AG04450 (cell line): Measurements from ENCODE around the gene RASA3. TPM values are rescaled to one million over a fixed set of nuclear protein-coding genes. Genes with fewer than 3 reads are reported as not detected.

Source experiments
- CTCF ChIA-PET: fragments of 300-600, 350-600 bp; formaldehyde crosslinking; extraction: SDS; loops from one replicate; lab custom pipeline; 2022; ENCODE audit warnings: antibody characterized with exemption, inconsistent platforms; lab: Charles Lee
- POLR2A ChIA-PET: fragments of 350-600 bp; formaldehyde crosslinking; extraction: SDS; loops from one replicate; lab custom pipeline; 2021; ENCODE audit warnings: antibody characterized with exemption, inconsistent platforms; lab: Yijun Ruan, JAX
- DNase-seq: peaks from one replicate; pipeline ENCODE4 v3.0.0-alpha.2; 2011; ENCODE audit warnings: low read depth, low spot score
- H3K27ac ChIP-seq: one replicate; pipeline ENCODE4 v1.5.1; 2012; ENCODE audit warnings: low read depth, low read length, control low read depth
- H3K27me3 ChIP-seq: one replicate; pipeline ENCODE4 v1.6.0; 2012; ENCODE audit warnings: low read length; ENCODE audit not compliant: control insufficient read depth, insufficient read depth
- H3K4me3 ChIP-seq: 2 replicates; pipeline ENCODE4 v1.5.1; 2011; ENCODE audit warnings: mild to moderate bottlenecking, low read depth, low read length, control low read depth
- H3K9me3 ChIP-seq: 2 replicates; pipeline ENCODE4 v1.5.1; 2012; ENCODE audit warnings: low read length; ENCODE audit not compliant: control insufficient read depth, insufficient read depth
- polyA plus RNA-seq: library from polyadenylated mRNA; depleted of rRNA; stranded (reverse); fragments of >200 nt; gene quantifications from 2 replicates; pipeline ENCODE4 v1.2.3, GENCODE V29; 2011
- TF ChIP-seq, protein P1 (sequence below): IDR thresholded peaks from 2 replicates; pipeline ENCODE4 v1.5.1; 2011; ENCODE audit warnings: low read depth, low read length, control low read depth, inconsistent platforms

RASA3 gene
- polyA plus RNA-seq, 1 experiment: 25.2 TPM

DNA sequence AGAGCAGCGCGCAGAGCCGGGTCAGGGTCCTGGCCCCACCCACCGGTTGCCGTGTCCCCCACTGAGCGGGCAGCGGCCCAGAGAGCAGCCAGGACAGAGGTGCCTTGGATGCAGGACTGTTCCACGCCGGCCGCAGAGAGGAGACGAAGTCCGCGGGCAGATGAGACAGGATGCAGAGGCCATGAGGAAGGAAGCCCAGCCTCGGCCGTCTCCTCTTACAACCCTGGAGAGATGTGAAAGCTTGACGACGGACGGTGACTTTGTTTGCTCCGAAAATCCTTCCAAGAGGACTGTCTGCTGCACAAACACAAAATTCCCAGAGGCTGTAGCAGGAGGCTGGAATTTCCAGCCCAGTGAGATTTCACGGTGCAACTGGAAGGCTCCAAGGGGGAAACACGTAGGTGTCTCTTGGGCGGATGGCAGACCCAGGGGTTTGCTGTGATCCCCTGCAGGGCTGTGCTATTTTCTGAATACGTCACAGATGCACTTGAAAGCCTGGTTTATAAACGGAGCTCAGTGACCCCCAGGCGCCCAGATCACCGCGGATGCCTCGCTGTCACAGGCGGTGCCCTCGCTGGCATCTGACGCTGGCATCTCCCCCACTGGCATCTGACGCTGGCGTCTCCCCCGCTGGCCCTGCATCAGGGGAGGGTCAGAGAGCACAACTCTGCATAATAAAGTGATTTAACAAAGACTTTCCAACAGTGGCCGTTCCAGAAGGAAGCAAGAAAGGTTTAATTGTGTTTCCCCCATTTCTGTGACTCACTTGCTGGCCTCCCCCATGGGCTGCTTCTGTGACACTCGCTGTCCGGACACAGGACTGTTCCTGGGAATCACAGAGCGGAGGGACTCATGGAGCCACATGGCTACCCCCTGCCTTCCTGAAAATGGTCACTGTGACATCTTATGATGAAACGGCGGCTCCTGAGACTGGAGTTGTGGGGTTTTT is 96.6 kb downstream of the RASA3 start:
- POLR2A ChIA-PET: no interaction called here
- TF ChIP-seq, protein P1, sequence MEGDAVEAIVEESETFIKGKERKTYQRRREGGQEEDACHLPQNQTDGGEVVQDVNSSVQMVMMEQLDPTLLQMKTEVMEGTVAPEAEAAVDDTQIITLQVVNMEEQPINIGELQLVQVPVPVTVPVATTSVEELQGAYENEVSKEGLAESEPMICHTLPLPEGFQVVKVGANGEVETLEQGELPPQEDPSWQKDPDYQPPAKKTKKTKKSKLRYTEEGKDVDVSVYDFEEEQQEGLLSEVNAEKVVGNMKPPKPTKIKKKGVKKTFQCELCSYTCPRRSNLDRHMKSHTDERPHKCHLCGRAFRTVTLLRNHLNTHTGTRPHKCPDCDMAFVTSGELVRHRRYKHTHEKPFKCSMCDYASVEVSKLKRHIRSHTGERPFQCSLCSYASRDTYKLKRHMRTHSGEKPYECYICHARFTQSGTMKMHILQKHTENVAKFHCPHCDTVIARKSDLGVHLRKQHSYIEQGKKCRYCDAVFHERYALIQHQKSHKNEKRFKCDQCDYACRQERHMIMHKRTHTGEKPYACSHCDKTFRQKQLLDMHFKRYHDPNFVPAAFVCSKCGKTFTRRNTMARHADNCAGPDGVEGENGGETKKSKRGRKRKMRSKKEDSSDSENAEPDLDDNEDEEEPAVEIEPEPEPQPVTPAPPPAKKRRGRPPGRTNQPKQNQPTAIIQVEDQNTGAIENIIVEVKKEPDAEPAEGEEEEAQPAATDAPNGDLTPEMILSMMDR: no peak
- Histone ChIP-seq H3K27me3 (no peaks in the 10 kb centered on the region), H3K27ac (peak overlapping the region; percentile 39), H3K9me3 (peaks cover 22% of the 10 kb centered on the region; the same call in 1 of the 2 replicates), H3K4me3 (no peak overlapping the region)
- DNase-seq: no peak
- CTCF ChIA-PET: interaction anchor here (0.8 kb wide), 1 partner anchor 10 kb away, joined by 3 read pairs; no protein-coding TSS in a partner anchor

DNA sequence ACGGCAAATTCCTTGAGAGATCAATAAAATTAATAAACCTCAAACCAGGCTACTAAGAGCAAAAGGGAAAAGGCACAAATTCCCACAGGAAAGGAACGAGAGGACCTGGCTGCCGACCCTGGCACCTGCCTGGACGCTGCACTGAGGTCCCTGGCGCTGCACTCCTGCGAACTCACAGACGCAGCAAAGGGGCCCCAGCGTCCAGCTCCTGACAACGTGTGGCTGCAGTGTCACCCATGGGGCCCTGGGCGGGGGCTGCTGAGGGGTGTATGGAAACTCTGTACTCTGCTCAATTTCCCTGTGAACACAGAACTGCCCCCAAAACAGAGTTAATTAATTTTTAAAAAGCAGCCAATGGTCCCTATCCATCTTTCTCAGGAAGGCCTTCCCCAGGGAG is 97.2 kb downstream of the RASA3 start:
- CTCF ChIA-PET: no interaction called here
- H3K27ac ChIP-seq: peak overlapping the region; percentile 39
- POLR2A ChIA-PET: interaction anchor here (0.7 kb wide), 1 partner anchor 9 kb away, joined by 3 read pairs; no protein-coding TSS in a partner anchor

DNA sequence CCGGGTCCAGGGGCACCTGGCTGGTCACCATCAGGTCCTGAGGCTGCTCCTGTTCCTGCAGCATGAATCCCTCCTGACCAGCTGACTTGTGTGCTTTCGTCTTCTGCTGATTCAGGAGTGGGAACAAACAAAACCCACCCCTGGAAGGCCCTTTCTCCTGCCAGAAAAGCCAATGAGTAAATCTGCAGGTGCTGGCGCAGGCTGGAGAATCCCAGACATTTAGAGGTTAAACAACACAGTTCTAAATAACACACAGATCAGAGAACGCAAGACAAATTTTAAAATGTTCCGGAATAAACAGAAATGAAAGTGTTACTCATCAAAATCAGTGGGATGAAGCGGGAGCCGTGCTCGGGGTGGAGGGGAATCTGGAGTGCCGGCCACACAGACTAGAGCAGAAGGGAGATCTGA is 97.9 kb downstream of the RASA3 start:
- Histone ChIP-seq H3K9me3 (peaks cover 19% of the 10 kb centered on the region; the same call in 1 of the 2 replicates), H3K27me3 (no peaks in the 10 kb centered on the region), H3K27ac (peak overlapping the region; percentile 61), H3K4me3 (peak overlapping the region; percentile 29; the same call in 1 of the 2 replicates)
- TF ChIP-seq, protein P1: no peak
- DNase-seq: peak; percentile 46
- CTCF ChIA-PET: no interaction called here
- POLR2A ChIA-PET: interaction anchor here (0.7 kb wide), 1 partner anchor 9 kb away, joined by 3 read pairs; no protein-coding TSS in a partner anchor

More for the DNA sequence above, 97.2 kb downstream of the RASA3 start:
- TF ChIP-seq, protein P1: no peak
- Histone ChIP-seq H3K4me3 (no peak overlapping the region), H3K27me3 (no peaks in the 10 kb centered on the region), H3K9me3 (peaks cover 18% of the 10 kb centered on the region; the same call in 1 of the 2 replicates)
- DNase-seq: no peak

DNA sequence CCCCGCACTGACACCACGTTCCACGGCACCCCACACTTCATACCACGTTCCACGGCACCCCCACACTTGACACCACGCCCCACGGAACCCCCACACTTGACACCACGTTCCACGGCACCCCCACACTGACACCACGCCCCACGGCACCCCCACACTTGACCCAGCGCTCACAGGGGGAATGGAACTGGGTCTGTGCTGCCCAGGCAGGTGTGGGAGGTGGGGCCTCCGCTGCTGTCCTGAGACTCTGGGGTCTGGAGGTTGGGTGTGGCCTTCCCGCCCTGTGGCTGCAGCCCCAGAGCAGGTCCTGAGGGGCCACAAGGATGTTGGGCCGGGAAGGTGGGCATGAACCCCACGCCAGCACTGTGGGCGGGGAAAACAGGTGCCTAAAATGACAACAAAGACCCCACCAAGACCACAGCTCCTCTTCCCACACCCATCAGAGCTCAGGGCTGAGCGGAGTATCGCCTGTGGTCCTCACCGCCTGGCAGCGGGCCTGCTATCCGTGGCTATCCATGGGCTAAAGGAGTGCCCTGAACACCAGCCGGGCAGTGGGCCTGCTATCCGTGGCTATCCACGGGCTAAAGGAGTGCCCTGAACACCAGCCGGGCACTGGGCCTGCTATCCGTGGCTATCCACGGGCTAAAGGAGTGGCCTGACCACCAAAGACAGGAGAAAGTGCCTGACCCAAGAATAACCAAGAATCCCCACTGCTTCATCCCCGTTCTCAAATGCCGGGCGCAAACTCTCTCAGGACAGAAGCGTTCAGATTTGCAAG is 98.7 kb downstream of the RASA3 start:
- Histone ChIP-seq H3K27ac (peak overlapping the region; percentile 61), H3K4me3 (no peak overlapping the region), H3K27me3 (no peaks in the 10 kb centered on the region), H3K9me3 (peaks cover 12% of the 10 kb centered on the region; the same call in 1 of the 2 replicates)
- CTCF ChIA-PET: no interaction called here
- TF ChIP-seq, protein P1: no peak
- no peak for DNase-seq
- POLR2A ChIA-PET: no interaction called here
